Left ventricle myocardium inferior (tissue), 1 donor: ENCODE measurements around the gene CEP78. TPM values are rescaled to one million over a fixed set of nuclear protein-coding genes. Genes with fewer than 3 reads are reported as not detected.

ENCODE experiments used
- DNase-seq: peaks from one replicate; pipeline ENCODE4 v3.0.0-alpha.2; 2020
- H3K27ac ChIP-seq: fragments of 200-600 bp; replicated peaks from 2 replicates; pipeline ENCODE4 v1.8.0; 2021
- H3K27me3 ChIP-seq: fragments of 200-600 bp; 2 replicates; pipeline ENCODE4 v1.8.0; 2021; ENCODE audit warnings: low read depth
- H3K36me3 ChIP-seq: fragments of 200-600 bp; 2 replicates; pipeline ENCODE4 v1.8.0; 2021
- H3K4me1 ChIP-seq: fragments of 200-600 bp; 2 replicates; pipeline ENCODE4 v1.8.0; 2021
- H3K4me3 ChIP-seq: fragments of 200-600 bp; 2 replicates; pipeline ENCODE4 v1.8.0; 2021; ENCODE audit warnings: mild to moderate bottlenecking, moderate library complexity
- H3K9me3 ChIP-seq: fragments of 200-600 bp; replicated peaks from 2 replicates; pipeline ENCODE4 v1.8.0; 2021
- intact Hi-C: fragments of 100-400 bp; cut with micrococcal nuclease; formaldehyde crosslinking; loops from one replicate; pipeline ENCODE4 v1.11.0; 2022
- long read RNA-seq: library from polyadenylated mRNA; unstranded; transcript quantifications from one replicate; pipeline ENCODE4 v2.0.0, GENCODE V29; 2021
- total RNA-seq: library from RNA; stranded (reverse); fragmentation: NEBNext Ultra II Directional; extraction: Animal tissue kit (Norgen Biotek cat#: 25700); gene quantifications from one replicate; pipeline ENCODE4 v1.2.1, GENCODE V29; 2021
- TF ChIP-seq, protein P1 (sequence below): fragments of 200-600 bp; IDR thresholded peaks from 2 replicates; pipeline ENCODE4 v1.8.0; 2021; ENCODE audit warnings: antibody characterized with exemption, mild to moderate bottlenecking, borderline replicate concordance
- donor health status: DM: no; HTN: yes; CAD: no; lungs with severe emphysema.

CEP78 gene, protein sequence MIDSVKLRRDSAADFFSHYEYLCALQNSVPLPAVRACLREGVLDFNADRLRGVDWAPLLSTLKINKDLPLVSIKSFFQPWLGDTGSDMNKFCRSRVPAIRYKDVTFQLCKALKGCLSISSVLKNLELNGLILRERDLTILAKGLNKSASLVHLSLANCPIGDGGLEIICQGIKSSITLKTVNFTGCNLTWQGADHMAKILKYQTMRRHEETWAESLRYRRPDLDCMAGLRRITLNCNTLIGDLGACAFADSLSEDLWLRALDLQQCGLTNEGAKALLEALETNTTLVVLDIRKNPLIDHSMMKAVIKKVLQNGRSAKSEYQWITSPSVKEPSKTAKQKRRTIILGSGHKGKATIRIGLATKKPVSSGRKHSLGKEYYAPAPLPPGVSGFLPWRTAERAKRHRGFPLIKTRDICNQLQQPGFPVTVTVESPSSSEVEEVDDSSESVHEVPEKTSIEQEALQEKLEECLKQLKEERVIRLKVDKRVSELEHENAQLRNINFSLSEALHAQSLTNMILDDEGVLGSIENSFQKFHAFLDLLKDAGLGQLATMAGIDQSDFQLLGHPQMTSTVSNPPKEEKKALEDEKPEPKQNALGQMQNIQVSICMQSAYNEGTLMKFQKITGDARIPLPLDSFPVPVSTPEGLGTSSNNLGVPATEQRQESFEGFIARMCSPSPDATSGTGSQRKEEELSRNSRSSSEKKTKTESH
- 3.4 TPM for total RNA-seq
- long read RNA-seq, partial matches to known transcripts = 0 of 3 reads
- long read RNA-seq, other reads (novel, unspliced or antisense) = 0 of 3 reads

DNA sequence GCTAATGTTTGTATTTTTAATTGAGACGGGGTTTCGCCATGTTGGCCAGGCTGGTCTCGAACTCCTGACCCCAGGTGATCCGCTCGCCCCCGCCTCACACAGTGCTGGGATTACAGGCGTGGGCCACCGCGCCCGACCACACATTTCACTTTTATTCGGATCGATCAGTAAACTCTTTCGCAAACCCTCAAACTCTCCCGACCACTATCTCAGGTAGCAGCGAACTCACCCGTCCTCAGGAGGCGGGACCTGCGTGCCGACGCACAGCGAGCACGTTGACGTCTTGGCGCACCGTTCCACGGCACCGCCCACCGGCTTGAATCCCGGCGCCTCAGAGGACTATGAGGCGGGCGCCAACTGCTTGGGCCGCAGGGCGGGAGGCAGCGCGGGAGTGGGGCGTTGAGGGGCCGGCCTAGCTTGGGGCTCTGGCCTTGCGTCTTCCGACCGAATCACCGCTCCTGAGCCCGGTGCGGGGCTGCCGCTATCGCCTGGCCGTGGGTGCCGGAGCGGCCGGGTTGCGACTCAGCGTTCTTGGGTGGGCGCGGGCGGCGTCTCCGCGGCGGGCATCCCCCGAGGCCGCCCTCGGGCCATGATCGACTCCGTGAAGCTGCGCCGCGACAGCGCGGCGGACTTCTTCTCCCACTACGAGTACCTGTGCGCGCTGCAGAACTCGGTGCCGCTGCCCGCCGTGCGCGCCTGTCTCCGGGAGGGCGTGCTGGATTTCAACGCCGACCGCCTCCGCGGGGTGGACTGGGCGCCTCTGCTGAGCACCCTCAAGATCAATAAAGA lies at the start of gene CEP78:
Gene CEP78, plus strand, starts transcription at position 314 of the 789 bp plus-strand sequence. Its CDS starts 276 bp downstream, at position 590.
- H3K27ac ChIP-seq = peak within 1 kb of the TSS; percentile 79
- DNase-seq = peak; percentile 92
- H3K4me1 ChIP-seq = peaks cover 24% of the 10 kb centered on the region
- intact Hi-C loops = no loop called here
- no peaks in the 10 kb centered on the region for H3K36me3 ChIP-seq
- H3K4me3 ChIP-seq = peak within 1 kb of the TSS; percentile 99
- TF ChIP-seq, protein P1, sequence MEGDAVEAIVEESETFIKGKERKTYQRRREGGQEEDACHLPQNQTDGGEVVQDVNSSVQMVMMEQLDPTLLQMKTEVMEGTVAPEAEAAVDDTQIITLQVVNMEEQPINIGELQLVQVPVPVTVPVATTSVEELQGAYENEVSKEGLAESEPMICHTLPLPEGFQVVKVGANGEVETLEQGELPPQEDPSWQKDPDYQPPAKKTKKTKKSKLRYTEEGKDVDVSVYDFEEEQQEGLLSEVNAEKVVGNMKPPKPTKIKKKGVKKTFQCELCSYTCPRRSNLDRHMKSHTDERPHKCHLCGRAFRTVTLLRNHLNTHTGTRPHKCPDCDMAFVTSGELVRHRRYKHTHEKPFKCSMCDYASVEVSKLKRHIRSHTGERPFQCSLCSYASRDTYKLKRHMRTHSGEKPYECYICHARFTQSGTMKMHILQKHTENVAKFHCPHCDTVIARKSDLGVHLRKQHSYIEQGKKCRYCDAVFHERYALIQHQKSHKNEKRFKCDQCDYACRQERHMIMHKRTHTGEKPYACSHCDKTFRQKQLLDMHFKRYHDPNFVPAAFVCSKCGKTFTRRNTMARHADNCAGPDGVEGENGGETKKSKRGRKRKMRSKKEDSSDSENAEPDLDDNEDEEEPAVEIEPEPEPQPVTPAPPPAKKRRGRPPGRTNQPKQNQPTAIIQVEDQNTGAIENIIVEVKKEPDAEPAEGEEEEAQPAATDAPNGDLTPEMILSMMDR = no peak
- H3K9me3 ChIP-seq = no peaks in the 10 kb centered on the region
- no peaks in the 10 kb centered on the region for H3K27me3 ChIP-seq

DNA sequence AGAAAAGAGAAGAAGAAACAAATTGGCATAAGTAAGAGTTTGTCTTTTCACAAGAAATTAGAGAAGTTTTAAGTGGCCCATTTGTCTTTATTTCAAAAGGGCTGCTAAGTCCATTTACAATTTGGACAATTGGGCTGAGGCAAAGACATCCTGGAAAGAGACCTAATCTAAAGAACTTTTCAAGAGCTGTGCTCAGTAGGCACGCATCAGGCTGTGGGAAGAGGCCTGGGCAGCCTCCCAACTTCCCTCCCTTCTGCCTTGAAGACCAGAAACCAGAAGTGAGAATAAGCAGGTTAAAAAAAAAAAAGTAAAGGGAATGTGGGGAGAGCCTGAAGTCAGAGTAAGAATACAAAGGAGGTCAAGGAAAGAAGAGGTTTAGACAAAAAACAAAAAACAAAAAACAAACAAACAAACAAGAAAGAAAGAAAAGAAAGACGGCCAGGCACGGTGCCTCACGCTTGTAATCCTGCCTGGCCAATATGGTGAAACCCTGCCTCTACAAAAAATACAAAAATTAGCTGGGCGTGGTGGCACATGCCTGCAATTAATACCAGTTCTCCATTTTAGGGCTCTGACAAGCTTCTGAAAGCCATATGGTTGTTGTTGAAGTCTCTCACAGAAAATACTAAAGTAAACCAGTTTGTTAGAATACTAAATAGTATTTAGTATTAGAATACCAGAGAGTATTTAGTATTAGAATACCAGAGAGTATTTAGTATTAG lies 48.0 kb upstream of the CEP78 start:
- H3K36me3 ChIP-seq = no peaks in the 10 kb centered on the region
- H3K9me3 ChIP-seq = no peaks in the 10 kb centered on the region
- H3K4me1 ChIP-seq = no peaks in the 10 kb centered on the region
- no peak overlapping the region for H3K27ac ChIP-seq
- TF ChIP-seq, protein P1 = no peak
- peak; percentile 33 for DNase-seq
- no peaks in the 10 kb centered on the region for H3K27me3 ChIP-seq
- no peak overlapping the region for H3K4me3 ChIP-seq
- intact Hi-C loops = no loop called here

DNA sequence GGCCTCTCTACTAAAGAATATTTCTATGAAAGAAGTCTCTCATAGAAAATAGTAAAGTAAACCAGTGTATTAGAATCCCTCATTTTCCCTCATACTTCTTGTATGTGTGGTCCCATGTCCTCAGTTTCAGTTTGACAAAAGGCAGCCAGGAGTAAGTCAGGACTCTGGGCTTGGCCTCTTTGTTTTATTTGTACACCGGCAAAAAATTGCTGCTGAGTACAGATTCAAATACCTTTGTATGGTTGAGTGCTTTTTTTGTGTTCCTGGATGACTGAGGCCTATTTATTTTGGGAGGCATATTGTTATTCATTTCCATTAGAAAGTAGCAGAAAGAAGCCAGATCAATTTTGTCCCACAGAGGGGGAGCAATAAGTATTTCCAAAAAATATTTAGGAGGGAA lies 47.3 kb upstream of the CEP78 start:
- no peaks in the 10 kb centered on the region for H3K9me3 ChIP-seq
- no peak for DNase-seq
- no peak overlapping the region for H3K27ac ChIP-seq
- no peaks in the 10 kb centered on the region for H3K27me3 ChIP-seq
- TF ChIP-seq, protein P1 = no peak
- intact Hi-C loops = no loop called here
- H3K4me1 ChIP-seq = no peaks in the 10 kb centered on the region
- no peak overlapping the region for H3K4me3 ChIP-seq
- no peaks in the 10 kb centered on the region for H3K36me3 ChIP-seq

DNA sequence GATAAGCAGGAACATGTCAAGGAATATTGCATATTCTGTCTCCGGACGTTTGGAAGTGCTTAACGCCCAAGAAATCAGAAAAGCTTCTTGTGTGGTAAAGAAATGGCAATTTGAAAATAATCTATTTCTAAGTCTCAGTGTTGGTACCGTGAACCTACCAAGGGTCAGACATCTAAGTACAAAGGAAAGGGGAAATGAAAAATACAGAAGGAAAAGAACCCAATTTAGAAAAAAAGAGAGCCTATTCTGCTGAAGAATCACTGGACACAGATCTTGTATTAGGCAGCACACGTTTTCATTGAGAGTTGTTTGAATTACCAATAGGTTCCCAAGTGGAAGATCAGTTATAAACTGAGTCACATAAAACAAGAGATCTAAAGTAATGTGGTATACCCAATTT lies 46.9 kb upstream of the CEP78 start:
- H3K9me3 ChIP-seq = no peaks in the 10 kb centered on the region
- H3K36me3 ChIP-seq = no peaks in the 10 kb centered on the region
- intact Hi-C loops = no loop called here
- H3K4me1 ChIP-seq = no peaks in the 10 kb centered on the region
- H3K27ac ChIP-seq = no peak overlapping the region
- no peak for DNase-seq
- no peaks in the 10 kb centered on the region for H3K27me3 ChIP-seq
- no peak overlapping the region for H3K4me3 ChIP-seq
- TF ChIP-seq, protein P1 = no peak

DNA sequence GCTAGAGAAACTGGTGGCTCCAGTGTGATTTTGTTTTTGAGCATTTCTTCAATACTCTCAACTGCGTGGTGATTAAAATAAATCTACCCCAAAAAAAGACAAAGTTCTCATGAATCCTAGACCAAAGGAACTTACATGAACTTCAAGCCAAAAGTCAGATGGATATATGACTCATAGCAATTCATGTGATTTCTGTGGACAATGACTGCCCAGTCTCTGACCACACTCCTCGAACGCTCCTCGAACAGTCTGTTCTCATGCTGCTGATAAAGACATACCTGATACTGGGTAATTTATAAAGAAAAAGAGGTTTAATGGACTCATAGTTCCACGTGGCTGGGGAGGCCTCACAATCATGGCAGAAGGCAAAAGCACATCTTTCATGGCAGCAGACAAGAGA lies 46.4 kb upstream of the CEP78 start:
- no peaks in the 10 kb centered on the region for H3K27me3 ChIP-seq
- TF ChIP-seq, protein P1 = no peak
- intact Hi-C loops = no loop called here
- no peak for DNase-seq
- H3K4me3 ChIP-seq = no peak overlapping the region
- H3K9me3 ChIP-seq = no peaks in the 10 kb centered on the region
- H3K27ac ChIP-seq = no peak overlapping the region
- H3K36me3 ChIP-seq = no peaks in the 10 kb centered on the region
- no peaks in the 10 kb centered on the region for H3K4me1 ChIP-seq
